ENCODE measurements around the gene GRID2.

Gene GRID2

GRCh38 chr4:93086356-93086755 lies 782.6 kb downstream of the GRID2 start:
- no peak for DNase-seq (ENCODE audit: low spot score)

GRCh38 chr4:93092765-93093164 lies 789.0 kb downstream of the GRID2 start:
- no peak for DNase-seq (ENCODE audit: low spot score)

- no peak for DNase-seq (ENCODE audit: low spot score)
These were observed 799.3 kb downstream of the GRID2 start for GRCh38 chr4:93103042-93103441.

GRCh38 chr4:93116624-93117023 lies 812.9 kb downstream of the GRID2 start:
- no peak for DNase-seq (ENCODE audit: low spot score)

GRCh38 chr4:93127489-93127888 lies 823.7 kb downstream of the GRID2 start:
- no peak for DNase-seq (ENCODE audit: low spot score)

GRCh38 chr4:93132631-93133030 lies 828.9 kb downstream of the GRID2 start:
- DNase-seq (ENCODE audit: low spot score), result no peak

GRCh38 chr4:93139118-93139517 lies 835.4 kb downstream of the GRID2 start:
- no peak for DNase-seq (ENCODE audit: low spot score)

- no peak for DNase-seq (ENCODE audit: low spot score)
These were observed 840.1 kb downstream of the GRID2 start for GRCh38 chr4:93143902-93144301.

- no peak for DNase-seq (ENCODE audit: low spot score)
These were observed 840.9 kb downstream of the GRID2 start for GRCh38 chr4:93144644-93145043.

- no peak for DNase-seq (ENCODE audit: low spot score)
These were observed 843.9 kb downstream of the GRID2 start for GRCh38 chr4:93147524-93148212.

GRCh38 chr4:93152491-93152890 lies 848.7 kb downstream of the GRID2 start:
- DNase-seq (ENCODE audit: low spot score), result no peak

GRCh38 chr4:93157986-93158385 lies 854.2 kb downstream of the GRID2 start:
- no peak for DNase-seq (ENCODE audit: low spot score)

GRCh38 chr4:93168053-93168452 lies 864.3 kb downstream of the GRID2 start:
- no peak for DNase-seq (ENCODE audit: low spot score)

GRCh38 chr4:93169966-93170365 lies 866.2 kb downstream of the GRID2 start:
- no peak for DNase-seq (ENCODE audit: low spot score)

GRCh38 chr4:93174598-93174997 lies 870.8 kb downstream of the GRID2 start:
- no peak for DNase-seq (ENCODE audit: low spot score)

GRCh38 chr4:93178279-93178678 lies 874.5 kb downstream of the GRID2 start:
- DNase-seq (ENCODE audit: low spot score), result no peak

- DNase-seq (ENCODE audit: low spot score), result no peak
These were observed 875.3 kb downstream of the GRID2 start for GRCh38 chr4:93179044-93179443.

- no peak for DNase-seq (ENCODE audit: low spot score)
These were observed 879.0 kb downstream of the GRID2 start for GRCh38 chr4:93182722-93183121.

GRCh38 chr4:93183576-93183975 lies 879.8 kb downstream of the GRID2 start:
- no peak for DNase-seq (ENCODE audit: low spot score)

GRCh38 chr4:93184053-93184452 lies 880.3 kb downstream of the GRID2 start:
- DNase-seq (ENCODE audit: low spot score), result no peak

GRCh38 chr4:93186846-93187245 lies 883.1 kb downstream of the GRID2 start:
- DNase-seq (ENCODE audit: low spot score), result no peak

- DNase-seq (ENCODE audit: low spot score), result no peak
These were observed 883.7 kb downstream of the GRID2 start for GRCh38 chr4:93187466-93187865.

- DNase-seq (ENCODE audit: low spot score), result no peak
These were observed 884.1 kb downstream of the GRID2 start for GRCh38 chr4:93187892-93188291.

GRCh38 chr4:93199492-93199891 lies 895.7 kb downstream of the GRID2 start:
- peak; percentile 15 for DNase-seq (ENCODE audit: low spot score)
